Lung (tissue), 12 donors: Measurements from ENCODE around the gene CELF1. TPM values are rescaled to one million over a fixed set of nuclear protein-coding genes. Genes with fewer than 3 reads are reported as not detected.

Experiments
- ATAC-seq: fragments of 200-7000 bp; cut with Tn5 transposase; one replicate; pipeline ENCODE4 v1.9.1; 2020; ENCODE audit warnings: moderate number of reproducible peaks; ENCODE audit not compliant: insufficient read depth, low FRiP score
- DNase-seq, 3 donors: peaks; one replicate each; pipeline ENCODE4 v3.0.0-alpha.2; 2013 to 2017
- H3K27ac ChIP-seq, 2 donors: one replicate each; pipeline ENCODE4 v1.5.1; 2013; ENCODE audit warnings: mild to moderate bottlenecking in 2 of 2, moderate library complexity in 2 of 2, control low read depth in 1 of 2, inconsistent platforms in 1 of 2, low read depth in 1 of 2, low read length in 1 of 2
- H3K27me3 ChIP-seq, 3 donors: one replicate each; pipeline ENCODE4 v1.5.1; 2013; ENCODE audit warnings: low read length in 2 of 3; ENCODE audit not compliant: control insufficient read depth in 3 of 3, insufficient read depth in 3 of 3
- H3K36me3 ChIP-seq, 4 donors: one replicate each; pipeline ENCODE4 v1.5.1; 2013; ENCODE audit warnings: low read length in 4 of 4, mild to moderate bottlenecking in 1 of 4, moderate library complexity in 1 of 4; ENCODE audit not compliant: control insufficient read depth in 4 of 4, insufficient read depth in 4 of 4
- H3K4me1 ChIP-seq, 5 donors: one replicate each; pipeline ENCODE4 v1.5.1; 2013; ENCODE audit warnings: low read length in 5 of 5, mild to moderate bottlenecking in 2 of 5, moderate library complexity in 1 of 5; ENCODE audit not compliant: control insufficient read depth in 5 of 5, insufficient read depth in 5 of 5
- H3K4me3 ChIP-seq: one replicate; pipeline ENCODE4 v1.5.1; 2013; ENCODE audit warnings: mild to moderate bottlenecking, control low read depth, moderate library complexity
- H3K9ac ChIP-seq, 2 donors: one replicate each; pipeline ENCODE4 v1.5.1; 2013; ENCODE audit warnings: low read length in 2 of 2, control low read depth in 1 of 2; ENCODE audit not compliant: insufficient read depth in 1 of 2
- H3K9me3 ChIP-seq, 4 donors: one replicate each; pipeline ENCODE4 v1.5.1; 2013; ENCODE audit warnings: low read length in 3 of 4, mild to moderate bottlenecking in 1 of 4, moderate library complexity in 1 of 4; ENCODE audit not compliant: control insufficient read depth in 4 of 4, insufficient read depth in 3 of 4
- WGBS, 2 donors: extraction: QIAGEN DNeasy Blood & Tissue Kit; methylation state at CpG; one replicate each; pipeline ENCODE4 v1.1.7; 2013; 5-methylcytosine and 5-hydroxymethylcytosine counted together
- polyA plus RNA-seq, 2 donors: library from polyadenylated mRNA; stranded (reverse); fragments of 200-250 nt; gene quantifications; one replicate each; pipeline ENCODE4 v1.2.1, GENCODE V29; 2013
- total RNA-seq, 2 donors: library from RNA; depleted of rRNA in 1 of 2; stranded (reverse); fragments of >200 nt in 1 of 2; gene quantifications; one replicate each; pipeline ENCODE4 v1.2.1, GENCODE V29; 2014 to 2021
- TF ChIP-seq, protein P1 (sequence below): IDR thresholded peaks from 2 replicates; pipeline ENCODE4 v1.5.1; 2012; ENCODE audit warnings: mild to moderate bottlenecking; ENCODE audit errors: control extremely low read depth, extremely low read depth
- donor health status: control.
- donor health status: control.
- donor health status: Bipolar disorder and iron deficiency.
- donor health status: healthy.
- donor health status: DM: yes; HTN: yes; CAD: no.

Gene CELF1
- total and polyA plus RNA-seq, 4 donors: 32.2 to 184 (median 63.8) TPM

DNA sequence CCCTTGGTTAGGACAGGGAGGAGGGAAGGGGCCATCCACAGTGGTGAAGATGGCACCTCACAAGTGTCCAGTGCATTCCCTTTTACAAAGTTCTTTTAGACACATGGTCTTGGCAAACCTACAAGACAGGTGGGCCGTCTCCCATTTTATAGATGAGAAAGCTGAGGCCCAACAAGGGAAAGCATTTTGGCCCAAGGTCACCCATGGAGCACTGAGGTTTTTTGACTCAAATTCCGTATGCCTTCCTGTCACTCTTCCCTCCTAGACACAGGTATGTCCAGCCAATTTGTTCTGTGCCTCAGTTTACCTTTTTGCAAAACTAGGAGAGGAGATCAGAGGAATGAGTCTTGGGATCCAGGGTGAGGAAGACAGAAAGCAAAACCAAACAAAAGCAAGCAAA is 40.0 kb upstream of the CELF1 start:
- H3K27ac ChIP-seq: no peak overlapping the region
- ATAC-seq (no peak), DNase-seq (no peak)
- H3K9ac ChIP-seq: no peak overlapping the region
- H3K4me1 ChIP-seq: peaks cover 0 to 24% (median 5%) of the 10 kb centered on the region in 5 donors
- peaks cover 0 to 3% (median 0%) of the 10 kb centered on the region in 4 donors for H3K36me3 ChIP-seq
- 54 to 69% methylated on average over 2 of the region's 2 CpGs for WGBS, 2 donors
- peaks cover 0 to 23% (median 12%) of the 10 kb centered on the region in 3 donors for H3K27me3 ChIP-seq
- no peak overlapping the region for H3K4me3 ChIP-seq
- peaks cover 0 to 4% (median 0%) of the 10 kb centered on the region in 4 donors for H3K9me3 ChIP-seq
- TF ChIP-seq, protein P1, sequence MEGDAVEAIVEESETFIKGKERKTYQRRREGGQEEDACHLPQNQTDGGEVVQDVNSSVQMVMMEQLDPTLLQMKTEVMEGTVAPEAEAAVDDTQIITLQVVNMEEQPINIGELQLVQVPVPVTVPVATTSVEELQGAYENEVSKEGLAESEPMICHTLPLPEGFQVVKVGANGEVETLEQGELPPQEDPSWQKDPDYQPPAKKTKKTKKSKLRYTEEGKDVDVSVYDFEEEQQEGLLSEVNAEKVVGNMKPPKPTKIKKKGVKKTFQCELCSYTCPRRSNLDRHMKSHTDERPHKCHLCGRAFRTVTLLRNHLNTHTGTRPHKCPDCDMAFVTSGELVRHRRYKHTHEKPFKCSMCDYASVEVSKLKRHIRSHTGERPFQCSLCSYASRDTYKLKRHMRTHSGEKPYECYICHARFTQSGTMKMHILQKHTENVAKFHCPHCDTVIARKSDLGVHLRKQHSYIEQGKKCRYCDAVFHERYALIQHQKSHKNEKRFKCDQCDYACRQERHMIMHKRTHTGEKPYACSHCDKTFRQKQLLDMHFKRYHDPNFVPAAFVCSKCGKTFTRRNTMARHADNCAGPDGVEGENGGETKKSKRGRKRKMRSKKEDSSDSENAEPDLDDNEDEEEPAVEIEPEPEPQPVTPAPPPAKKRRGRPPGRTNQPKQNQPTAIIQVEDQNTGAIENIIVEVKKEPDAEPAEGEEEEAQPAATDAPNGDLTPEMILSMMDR: no peak

- no peak overlapping the region for H3K4me3 ChIP-seq
- peaks cover 0 to 3% (median 0%) of the 10 kb centered on the region in 4 donors for H3K36me3 ChIP-seq
- peaks cover 0 to 4% (median 0%) of the 10 kb centered on the region in 4 donors for H3K9me3 ChIP-seq
- peaks cover 0 to 24% (median 5%) of the 10 kb centered on the region in 5 donors for H3K4me1 ChIP-seq
- no peak for ATAC-seq
- TF ChIP-seq, protein P1: no peak
- DNase-seq: no peak
- no peak overlapping the region for H3K9ac ChIP-seq
- H3K27me3 ChIP-seq: peaks cover 0 to 23% (median 12%) of the 10 kb centered on the region in 3 donors
- 34 to 64% methylated on average over 4 of the region's 4 CpGs for WGBS, 2 donors
- H3K27ac ChIP-seq: no peak overlapping the region
These were observed 39.3 kb upstream of the CELF1 start for GRCh38 chr11:47592251-47592650.

DNA sequence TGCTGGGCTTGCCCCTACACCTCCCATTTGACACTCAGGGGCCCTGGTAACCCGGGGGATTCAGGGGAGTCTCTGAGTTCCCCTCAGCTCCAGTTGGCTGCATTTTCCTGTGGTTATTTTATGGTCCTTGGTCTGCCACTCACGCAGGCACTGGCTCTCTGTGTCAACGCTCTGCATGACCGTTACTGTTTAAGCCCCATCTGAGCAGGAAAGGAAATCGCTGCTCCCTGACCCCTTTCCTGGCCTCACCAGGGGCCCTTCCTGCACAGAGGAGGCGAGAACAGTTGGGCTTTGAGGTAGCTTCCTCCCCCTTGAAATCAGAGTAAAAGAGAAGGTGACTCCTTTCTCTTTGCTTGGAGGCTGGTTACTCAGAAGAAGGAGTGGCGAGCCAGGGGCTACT is 38.8 kb upstream of the CELF1 start:
- H3K4me3 ChIP-seq: no peak overlapping the region
- H3K27me3 ChIP-seq: peaks cover 0 to 23% (median 12%) of the 10 kb centered on the region in 3 donors
- TF ChIP-seq, protein P1: no peak
- DNase-seq: no peak
- ATAC-seq: no peak
- no peak overlapping the region for H3K27ac ChIP-seq
- H3K9ac ChIP-seq: no peak overlapping the region
- 15 to 37% methylated on average over 7 of the region's 7 CpGs for WGBS, 2 donors
- peaks cover 0 to 3% (median 0%) of the 10 kb centered on the region in 4 donors for H3K36me3 ChIP-seq
- H3K4me1 ChIP-seq: peaks cover 0 to 28% (median 5%) of the 10 kb centered on the region in 5 donors
- H3K9me3 ChIP-seq: peaks cover 0 to 4% (median 0%) of the 10 kb centered on the region in 4 donors
